Measurements from ENCODE around the gene FAM241B.

FAM241B gene

GRCh38 chr10:69628891-69629290 lies 1.2 kb upstream of the FAM241B start:
- no peak for TF ChIP-seq FOXP2 (optimal IDR thresholded peaks at IDR 0.05; ENCODE audit: borderline replicate concordance, extremely low read depth, extremely low read length, insufficient read depth)
- TF ChIP-seq TAF1 (IDR thresholded peaks at IDR 0.05; ENCODE audit: borderline replicate concordance, insufficient read depth, low read length), result no peak
- no peak for TF ChIP-seq REST (IDR thresholded peaks at IDR 0.05; ENCODE audit: insufficient read depth in 1 of 2, low read depth in 2 of 2, low read length in 2 of 2)
- no peak for TF ChIP-seq SIN3A (IDR thresholded peaks at IDR 0.05; ENCODE audit: borderline replicate concordance, insufficient read depth, low read length)
- no peak for TF ChIP-seq POLR2AphosphoS5 (IDR thresholded peaks at IDR 0.05; ENCODE audit: low read depth, low read length)

- TF ChIP-seq SIN3A (IDR thresholded peaks at IDR 0.05; ENCODE audit: borderline replicate concordance, insufficient read depth, low read length) (no peak), POLR2AphosphoS5 (IDR thresholded peaks at IDR 0.05; ENCODE audit: low read depth, low read length) (no peak)
Observed at GRCh38 chr10:69629519-69629896, 539 bp upstream of the FAM241B start.

- no peak for TF ChIP-seq FOXP2 (optimal IDR thresholded peaks at IDR 0.05; ENCODE audit: borderline replicate concordance, extremely low read depth, extremely low read length, insufficient read depth)
- TF ChIP-seq POLR2AphosphoS5 (IDR thresholded peaks at IDR 0.05; ENCODE audit: low read depth, low read length), result no peak
- TF ChIP-seq REST (IDR thresholded peaks at IDR 0.05; ENCODE audit: insufficient read depth in 1 of 2, low read depth in 2 of 2, low read length in 2 of 2), result no peak
- no peak for TF ChIP-seq SIN3A (IDR thresholded peaks at IDR 0.05; ENCODE audit: borderline replicate concordance, insufficient read depth, low read length)
Observed at GRCh38 chr10:69630651-69631400, 779 bp downstream of the FAM241B start.

GRCh38 chr10:69631566-69631965 lies 1.5 kb downstream of the FAM241B start:
- TF ChIP-seq FOXP2 (optimal IDR thresholded peaks at IDR 0.05; ENCODE audit: borderline replicate concordance, extremely low read depth, extremely low read length, insufficient read depth) (no peak), REST (IDR thresholded peaks at IDR 0.05; ENCODE audit: insufficient read depth in 1 of 2, low read depth in 2 of 2, low read length in 2 of 2) (no peak), SIN3A (IDR thresholded peaks at IDR 0.05; ENCODE audit: borderline replicate concordance, insufficient read depth, low read length) (no peak), TAF1 (IDR thresholded peaks at IDR 0.05; ENCODE audit: borderline replicate concordance, insufficient read depth, low read length) (no peak), POLR2AphosphoS5 (IDR thresholded peaks at IDR 0.05; ENCODE audit: low read depth, low read length) (no peak)

GRCh38 chr10:69632516-69633199 lies 2.6 kb downstream of the FAM241B start:
- no peak for TF ChIP-seq FOXP2 (optimal IDR thresholded peaks at IDR 0.05; ENCODE audit: borderline replicate concordance, extremely low read depth, extremely low read length, insufficient read depth)
- no peak for TF ChIP-seq POLR2AphosphoS5 (IDR thresholded peaks at IDR 0.05; ENCODE audit: low read depth, low read length)
- no peak for TF ChIP-seq REST (IDR thresholded peaks at IDR 0.05; ENCODE audit: insufficient read depth in 1 of 2, low read depth in 2 of 2, low read length in 2 of 2)
- TF ChIP-seq TAF1 (IDR thresholded peaks at IDR 0.05; ENCODE audit: borderline replicate concordance, insufficient read depth, low read length), result no peak
- TF ChIP-seq SIN3A (IDR thresholded peaks at IDR 0.05; ENCODE audit: borderline replicate concordance, insufficient read depth, low read length), result no peak
